ENCODE results near the gene MBNL1.

Gene MBNL1

DNA sequence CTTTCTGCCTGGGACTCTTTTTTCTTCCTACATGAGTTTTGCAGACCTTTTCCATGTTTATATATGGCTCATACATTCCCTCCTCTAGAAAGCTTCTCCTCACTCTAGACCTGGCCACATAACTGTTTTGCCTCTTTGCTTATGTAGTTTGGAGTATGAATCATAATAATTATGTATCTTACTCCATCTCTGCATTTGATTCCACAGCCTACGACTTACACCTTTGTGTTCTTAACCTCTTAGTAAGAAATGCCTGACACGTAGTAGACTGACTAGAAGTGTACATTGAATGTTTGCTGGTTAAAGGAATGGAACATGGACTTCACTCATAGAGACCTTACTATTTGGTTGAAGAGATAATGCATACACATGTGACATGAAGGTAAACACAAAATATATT, 56.4 kb downstream of the MBNL1 start:
- no peak for DNase-seq (ENCODE audit: extremely low read depth, insufficient read length)

GRCh38 chr3:152327203-152327602, 58.5 kb downstream of the MBNL1 start:
- Histone ChIP-seq H3K27me3 (replicated peaks; ENCODE audit: control insufficient read depth, insufficient read depth, low read length) (no peaks in the 10 kb centered on the region), H3K36me3 (ENCODE audit: control insufficient read depth, insufficient read depth, low read length) (no peaks in the 10 kb centered on the region), H3K4me3 (replicated peaks; ENCODE audit: low read depth, low read length) (no peak overlapping the region)
- no peak for DNase-seq (ENCODE audit: extremely low read depth, insufficient read length)
- TF ChIP-seq, protein P1, sequence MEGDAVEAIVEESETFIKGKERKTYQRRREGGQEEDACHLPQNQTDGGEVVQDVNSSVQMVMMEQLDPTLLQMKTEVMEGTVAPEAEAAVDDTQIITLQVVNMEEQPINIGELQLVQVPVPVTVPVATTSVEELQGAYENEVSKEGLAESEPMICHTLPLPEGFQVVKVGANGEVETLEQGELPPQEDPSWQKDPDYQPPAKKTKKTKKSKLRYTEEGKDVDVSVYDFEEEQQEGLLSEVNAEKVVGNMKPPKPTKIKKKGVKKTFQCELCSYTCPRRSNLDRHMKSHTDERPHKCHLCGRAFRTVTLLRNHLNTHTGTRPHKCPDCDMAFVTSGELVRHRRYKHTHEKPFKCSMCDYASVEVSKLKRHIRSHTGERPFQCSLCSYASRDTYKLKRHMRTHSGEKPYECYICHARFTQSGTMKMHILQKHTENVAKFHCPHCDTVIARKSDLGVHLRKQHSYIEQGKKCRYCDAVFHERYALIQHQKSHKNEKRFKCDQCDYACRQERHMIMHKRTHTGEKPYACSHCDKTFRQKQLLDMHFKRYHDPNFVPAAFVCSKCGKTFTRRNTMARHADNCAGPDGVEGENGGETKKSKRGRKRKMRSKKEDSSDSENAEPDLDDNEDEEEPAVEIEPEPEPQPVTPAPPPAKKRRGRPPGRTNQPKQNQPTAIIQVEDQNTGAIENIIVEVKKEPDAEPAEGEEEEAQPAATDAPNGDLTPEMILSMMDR (IDR thresholded peaks at IDR 0.05; ENCODE audit: insufficient read depth, low read length, poor library complexity, severe bottlenecking): no peak

More for the DNA sequence above, 56.4 kb downstream of the MBNL1 start:
- Histone ChIP-seq H3K4me3 (replicated peaks; ENCODE audit: low read depth, low read length) (no peak overlapping the region), H3K27me3 (replicated peaks; ENCODE audit: control insufficient read depth, insufficient read depth, low read length) (no peaks in the 10 kb centered on the region), H3K36me3 (ENCODE audit: control insufficient read depth, insufficient read depth, low read length) (no peaks in the 10 kb centered on the region; the same call in 1 of the 2 replicates)
- TF ChIP-seq, protein P1 (IDR thresholded peaks at IDR 0.05; ENCODE audit: insufficient read depth, low read length, poor library complexity, severe bottlenecking): no peak

DNA sequence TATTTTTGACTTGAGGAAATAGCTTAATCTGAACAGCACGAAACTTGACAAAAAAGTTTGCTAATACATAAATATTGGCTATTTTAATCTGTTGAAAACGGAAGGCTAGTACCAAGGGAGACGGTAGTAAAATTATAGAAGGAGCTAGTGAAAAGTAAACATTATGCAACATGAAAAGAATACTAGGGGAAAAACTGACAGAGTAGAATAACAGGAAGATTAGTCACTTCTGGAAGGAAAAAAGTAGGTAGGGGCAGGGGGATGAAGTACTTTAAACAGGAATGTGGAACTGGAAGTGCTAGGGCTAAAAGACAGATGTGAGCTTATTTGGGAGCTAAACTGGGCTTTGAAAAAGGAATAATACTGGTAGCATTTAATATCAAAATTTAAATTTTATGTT, 60.1 kb downstream of the MBNL1 start:
- H3K4me3 ChIP-seq (replicated peaks; ENCODE audit: low read depth, low read length): no peak overlapping the region
- no peaks in the 10 kb centered on the region for H3K27me3 ChIP-seq (replicated peaks; ENCODE audit: control insufficient read depth, insufficient read depth, low read length)
- TF ChIP-seq, protein P1 (IDR thresholded peaks at IDR 0.05; ENCODE audit: insufficient read depth, low read length, poor library complexity, severe bottlenecking): no peak
- no peaks in the 10 kb centered on the region for H3K36me3 ChIP-seq (ENCODE audit: control insufficient read depth, insufficient read depth, low read length)
- no peak for DNase-seq (ENCODE audit: extremely low read depth, insufficient read length)

- Histone ChIP-seq H3K36me3 (ENCODE audit: control insufficient read depth, insufficient read depth, low read length) (no peaks in the 10 kb centered on the region), H3K4me3 (replicated peaks; ENCODE audit: low read depth, low read length) (no peak overlapping the region), H3K27me3 (replicated peaks; ENCODE audit: control insufficient read depth, insufficient read depth, low read length) (no peaks in the 10 kb centered on the region)
- TF ChIP-seq, protein P1 (IDR thresholded peaks at IDR 0.05; ENCODE audit: insufficient read depth, low read length, poor library complexity, severe bottlenecking): no peak
- no peak for DNase-seq (ENCODE audit: extremely low read depth, insufficient read length)
These were observed 61.8 kb downstream of the MBNL1 start for GRCh38 chr3:152330559-152330958.

DNA sequence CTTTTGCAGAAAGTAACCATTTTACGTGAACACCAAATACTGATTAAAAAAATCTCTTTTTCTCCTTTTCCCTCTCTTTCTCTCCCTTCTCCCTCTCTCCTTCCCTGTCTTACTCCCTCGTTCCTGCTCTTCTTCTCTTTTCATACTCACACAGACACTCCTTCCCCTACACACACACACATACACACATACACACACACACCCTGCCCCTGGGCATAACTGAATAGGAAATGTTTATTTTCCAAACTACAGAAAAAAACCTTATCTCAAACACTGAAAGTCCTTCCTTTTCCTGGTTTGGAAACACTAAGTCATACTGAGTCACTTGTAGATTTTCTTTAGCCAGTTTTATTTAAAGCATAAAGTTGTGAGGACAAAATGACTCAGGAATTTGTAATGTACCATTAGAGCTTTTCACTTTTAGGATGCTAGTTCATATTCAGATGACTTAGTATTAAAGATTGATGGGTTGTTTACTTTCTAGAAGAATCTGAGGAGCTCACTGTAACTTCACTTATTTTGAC, 62.4 kb downstream of the MBNL1 start:
- Histone ChIP-seq H3K27me3 (replicated peaks; ENCODE audit: control insufficient read depth, insufficient read depth, low read length) (no peaks in the 10 kb centered on the region), H3K4me3 (replicated peaks; ENCODE audit: low read depth, low read length) (no peak overlapping the region), H3K36me3 (ENCODE audit: control insufficient read depth, insufficient read depth, low read length) (no peaks in the 10 kb centered on the region)
- no peak for DNase-seq (ENCODE audit: extremely low read depth, insufficient read length)
- TF ChIP-seq, protein P1 (IDR thresholded peaks at IDR 0.05; ENCODE audit: insufficient read depth, low read length, poor library complexity, severe bottlenecking): no peak

GRCh38 chr3:152331998-152332397, 63.3 kb downstream of the MBNL1 start:
- Histone ChIP-seq H3K36me3 (ENCODE audit: control insufficient read depth, insufficient read depth, low read length) (no peaks in the 10 kb centered on the region), H3K4me3 (replicated peaks; ENCODE audit: low read depth, low read length) (no peak overlapping the region), H3K27me3 (replicated peaks; ENCODE audit: control insufficient read depth, insufficient read depth, low read length) (no peaks in the 10 kb centered on the region)
- TF ChIP-seq, protein P1 (IDR thresholded peaks at IDR 0.05; ENCODE audit: insufficient read depth, low read length, poor library complexity, severe bottlenecking): no peak
- DNase-seq (ENCODE audit: extremely low read depth, insufficient read length): no peak
